Measurements from ENCODE around the gene OCEL1. TPM values are rescaled to one million over a fixed set of nuclear protein-coding genes. Genes with fewer than 3 reads are reported as not detected.
"Not testable (repeated sequence)": the region's sequence is repeated elsewhere in the genome, so short reads cannot be mapped to it uniquely, and the experiment has no call there.

OCEL1 gene
- total RNA-seq, 4 donors from 2014 or later: 2.6 to 7.9 (median 4.0) TPM

DNA sequence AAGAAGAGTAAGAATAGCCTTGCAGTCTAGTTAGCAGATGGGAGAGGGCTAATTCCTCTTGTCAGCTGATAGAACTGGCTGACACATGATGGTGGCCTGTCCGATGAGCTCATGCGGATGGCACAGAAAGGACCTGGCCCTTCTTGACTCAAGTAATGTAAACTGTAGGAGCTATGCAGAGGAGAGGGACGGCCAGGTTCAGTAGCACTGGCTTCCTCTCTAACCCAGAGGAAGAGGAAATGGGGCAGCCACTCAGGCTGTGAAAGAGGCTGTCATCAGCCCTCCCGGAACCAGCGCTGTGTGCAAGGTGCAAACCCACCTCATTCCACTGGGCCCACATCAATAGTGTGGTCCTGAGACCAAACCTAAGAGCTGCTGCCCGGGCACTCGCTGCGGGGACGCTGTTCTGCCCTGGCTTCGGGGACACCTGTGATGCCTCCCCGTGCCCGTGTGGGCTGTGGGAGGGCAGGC, 41.6 kb upstream of the OCEL1 start:
- no peak overlapping the region for H3K4me3 ChIP-seq (ENCODE audit: low read depth, poor library complexity, severe bottlenecking)
- 85 to 91% methylated on average over 12 of the region's 12 CpGs for whole genome bisulfite sequencing, 2 donors
- intact Hi-C loops (cut with DNase I; ENCODE audit: low total_unique reads): no loop called here
- DNase-seq (ENCODE audit: low spot score in 2 of 2): no peak
- no peak for TF ChIP-seq POLR2A (IDR thresholded peaks at IDR 0.05)
- TF ChIP-seq, protein P1, sequence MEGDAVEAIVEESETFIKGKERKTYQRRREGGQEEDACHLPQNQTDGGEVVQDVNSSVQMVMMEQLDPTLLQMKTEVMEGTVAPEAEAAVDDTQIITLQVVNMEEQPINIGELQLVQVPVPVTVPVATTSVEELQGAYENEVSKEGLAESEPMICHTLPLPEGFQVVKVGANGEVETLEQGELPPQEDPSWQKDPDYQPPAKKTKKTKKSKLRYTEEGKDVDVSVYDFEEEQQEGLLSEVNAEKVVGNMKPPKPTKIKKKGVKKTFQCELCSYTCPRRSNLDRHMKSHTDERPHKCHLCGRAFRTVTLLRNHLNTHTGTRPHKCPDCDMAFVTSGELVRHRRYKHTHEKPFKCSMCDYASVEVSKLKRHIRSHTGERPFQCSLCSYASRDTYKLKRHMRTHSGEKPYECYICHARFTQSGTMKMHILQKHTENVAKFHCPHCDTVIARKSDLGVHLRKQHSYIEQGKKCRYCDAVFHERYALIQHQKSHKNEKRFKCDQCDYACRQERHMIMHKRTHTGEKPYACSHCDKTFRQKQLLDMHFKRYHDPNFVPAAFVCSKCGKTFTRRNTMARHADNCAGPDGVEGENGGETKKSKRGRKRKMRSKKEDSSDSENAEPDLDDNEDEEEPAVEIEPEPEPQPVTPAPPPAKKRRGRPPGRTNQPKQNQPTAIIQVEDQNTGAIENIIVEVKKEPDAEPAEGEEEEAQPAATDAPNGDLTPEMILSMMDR (IDR thresholded peaks at IDR 0.05): no peak

DNA sequence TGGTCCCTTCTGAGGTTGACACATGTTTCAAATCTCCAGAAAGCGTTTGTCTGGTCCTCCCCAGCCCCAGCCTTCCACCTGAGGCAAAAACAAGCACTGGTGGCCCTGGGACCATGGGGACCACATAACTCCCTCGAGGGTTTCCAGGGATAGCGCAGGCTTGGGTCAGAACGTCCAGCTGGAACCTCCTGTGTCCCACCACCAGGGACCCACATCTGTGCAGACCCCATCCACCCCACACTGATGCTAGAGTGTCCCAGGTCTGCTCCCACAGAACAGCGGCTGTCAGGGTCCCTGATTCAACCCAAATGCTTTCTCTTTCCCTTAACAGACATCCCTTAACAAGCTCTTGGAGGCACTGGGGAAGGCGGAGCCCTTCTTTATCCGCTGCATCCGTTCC, 40.4 kb upstream of the OCEL1 start:
- TF ChIP-seq, protein P1 (IDR thresholded peaks at IDR 0.05): no peak
- no peak for TF ChIP-seq POLR2A (IDR thresholded peaks at IDR 0.05)
- WGBS, 2 donors: 88 to 90% methylated on average over 8 of the region's 8 CpGs
- intact Hi-C loops (cut with DNase I; ENCODE audit: low total_unique reads): no loop called here
- no peak overlapping the region for H3K4me3 ChIP-seq (ENCODE audit: low read depth, poor library complexity, severe bottlenecking)
- no peak for DNase-seq (ENCODE audit: low spot score in 2 of 2)

DNA sequence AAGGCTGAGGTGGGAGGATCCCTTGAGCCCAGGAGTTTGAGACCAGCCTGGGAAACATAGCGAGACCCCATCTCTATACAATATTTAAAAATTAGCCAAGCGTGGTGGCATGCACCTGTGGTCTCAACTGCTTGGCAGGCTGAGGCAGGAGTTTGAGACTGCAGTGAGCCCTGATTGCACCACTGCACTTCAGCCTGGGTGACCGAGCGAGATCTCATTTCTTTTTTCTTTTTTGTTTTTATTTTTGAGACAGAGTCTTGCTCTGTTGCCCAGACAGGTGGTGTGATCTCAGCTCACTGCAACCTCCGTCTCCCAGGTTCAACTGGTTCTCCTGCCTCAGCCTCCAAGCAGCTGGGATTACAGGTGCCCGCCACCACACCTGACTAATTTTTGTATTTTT, 34.3 kb upstream of the OCEL1 start:
- DNase-seq (ENCODE audit: low spot score in 2 of 2); H3K4me3 ChIP-seq (ENCODE audit: low read depth, poor library complexity, severe bottlenecking): not testable (repeated sequence)
- WGBS, 2 donors: 81 to 97% methylated on average over 6 of the region's 6 CpGs
- intact Hi-C loops (cut with DNase I; ENCODE audit: low total_unique reads): loop anchor here (10.0 kb wide), 1 partner anchor 427 kb away; no protein-coding TSS in a partner anchor

DNA sequence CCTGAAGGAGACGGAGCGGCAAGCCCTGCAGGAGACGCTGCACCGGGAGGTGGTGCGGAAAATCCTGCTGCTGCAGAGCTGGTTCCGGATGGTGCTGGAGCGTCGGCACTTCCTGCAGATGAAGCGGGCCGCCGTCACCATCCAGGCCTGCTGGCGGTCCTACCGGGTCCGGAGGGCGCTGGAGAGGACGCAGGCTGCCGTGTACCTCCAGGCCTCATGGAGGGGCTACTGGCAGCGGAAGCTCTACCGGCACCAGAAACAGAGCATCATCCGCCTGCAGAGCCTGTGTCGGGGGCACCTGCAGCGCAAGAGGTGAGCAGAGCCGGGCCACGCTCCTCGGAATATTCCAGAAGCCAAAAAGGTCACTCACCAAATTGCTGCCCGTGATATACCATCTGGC, 33.3 kb upstream of the OCEL1 start:
- 96 to 98% methylated on average over 19 to 23 of the region's 26 CpGs for WGBS, 2 donors
- intact Hi-C loops (cut with DNase I; ENCODE audit: low total_unique reads): loop anchor here (10.0 kb wide), 1 partner anchor 428 kb away; no protein-coding TSS in a partner anchor
- TF ChIP-seq, protein P1 (IDR thresholded peaks at IDR 0.05): no peak
- TF ChIP-seq POLR2A (IDR thresholded peaks at IDR 0.05): no peak
- no peak overlapping the region for H3K4me3 ChIP-seq (ENCODE audit: low read depth, poor library complexity, severe bottlenecking)
- DNase-seq (ENCODE audit: low spot score in 2 of 2): no peak

DNA sequence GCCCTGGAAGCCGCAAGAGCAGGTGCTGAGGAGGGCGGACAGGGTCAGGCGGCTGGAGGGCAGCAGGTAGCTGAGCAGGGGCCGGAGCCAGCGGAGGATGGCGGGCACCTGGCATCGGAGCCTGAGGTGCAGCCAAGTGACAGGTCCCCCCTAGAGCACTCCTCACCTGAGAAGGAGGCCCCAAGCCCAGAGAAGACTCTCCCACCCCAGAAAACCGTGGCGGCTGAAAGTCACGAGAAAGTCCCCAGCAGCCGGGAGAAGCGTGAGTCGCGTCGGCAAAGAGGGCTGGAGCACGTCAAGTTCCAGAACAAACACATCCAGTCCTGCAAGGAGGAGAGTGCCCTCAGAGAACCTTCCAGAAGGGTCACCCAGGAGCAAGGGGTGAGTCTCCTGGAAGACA, 31.4 kb upstream of the OCEL1 start:
- 94% methylated on average over 16 of the region's 16 CpGs for WGBS, 2 donors
- intact Hi-C loops (cut with DNase I; ENCODE audit: low total_unique reads): loop anchor here (10.0 kb wide), 1 partner anchor 430 kb away; no protein-coding TSS in a partner anchor
- no peak overlapping the region for H3K4me3 ChIP-seq (ENCODE audit: low read depth, poor library complexity, severe bottlenecking)

DNA sequence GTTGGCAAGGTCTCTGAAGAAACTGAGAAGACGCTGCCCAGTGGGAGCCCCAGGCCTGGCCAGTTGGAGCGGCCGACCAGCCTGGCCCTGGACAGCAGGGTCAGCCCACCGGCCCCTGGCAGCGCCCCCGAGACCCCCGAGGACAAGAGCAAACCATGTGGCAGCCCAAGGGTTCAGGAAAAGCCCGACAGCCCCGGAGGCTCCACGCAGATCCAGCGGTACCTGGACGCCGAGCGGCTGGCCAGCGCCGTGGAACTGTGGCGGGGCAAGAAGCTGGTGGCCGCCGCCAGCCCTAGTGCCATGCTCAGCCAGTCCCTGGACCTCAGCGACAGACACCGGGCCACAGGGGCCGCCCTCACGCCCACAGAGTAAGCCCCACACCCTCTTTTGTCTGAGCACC, 30.9 kb upstream of the OCEL1 start:
- DNase-seq (ENCODE audit: low spot score in 2 of 2): no peak
- 96 to 97% methylated on average over 10 to 22 of the region's 23 CpGs for WGBS, 2 donors
- intact Hi-C loops (cut with DNase I; ENCODE audit: low total_unique reads): loop anchor here (10.0 kb wide), 1 partner anchor 430 kb away; no protein-coding TSS in a partner anchor
- TF ChIP-seq POLR2A (IDR thresholded peaks at IDR 0.05): no peak
- H3K4me3 ChIP-seq (ENCODE audit: low read depth, poor library complexity, severe bottlenecking): no peak overlapping the region

More for the DNA sequence above, 31.4 kb upstream of the OCEL1 start:
- no peak for TF ChIP-seq POLR2A (IDR thresholded peaks at IDR 0.05)
- TF ChIP-seq, protein P1 (IDR thresholded peaks at IDR 0.05): no peak
- no peak for DNase-seq (ENCODE audit: low spot score in 2 of 2)

DNA sequence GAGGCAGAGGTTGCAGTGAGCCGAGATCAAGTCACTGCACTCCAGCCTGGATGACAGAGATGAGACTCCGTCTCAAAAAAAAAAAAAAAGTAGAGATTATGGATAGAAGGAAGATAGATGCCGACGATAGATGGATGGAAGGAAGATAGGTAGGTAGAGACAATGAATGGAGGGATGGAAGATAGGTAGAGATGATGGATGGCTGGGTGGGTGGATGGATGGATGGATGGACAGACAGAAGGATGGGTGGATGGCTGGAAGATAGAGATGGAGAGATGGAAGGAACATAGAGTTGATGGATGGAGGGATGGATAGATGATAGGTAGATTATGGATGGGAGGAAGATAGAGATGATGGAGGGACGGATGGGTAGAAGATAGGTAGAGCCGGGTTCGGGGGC, 29.4 kb upstream of the OCEL1 start:
- no peak for TF ChIP-seq POLR2A (IDR thresholded peaks at IDR 0.05)
- TF ChIP-seq, protein P1 (IDR thresholded peaks at IDR 0.05): no peak
- WGBS, 2 donors: 97 to 98% methylated on average over 7 of the region's 7 CpGs
- H3K4me3 ChIP-seq (ENCODE audit: low read depth, poor library complexity, severe bottlenecking): no peak overlapping the region
- intact Hi-C loops (cut with DNase I; ENCODE audit: low total_unique reads): loop anchor here (10.0 kb wide), 1 partner anchor 432 kb away; no protein-coding TSS in a partner anchor
- DNase-seq (ENCODE audit: low spot score in 2 of 2): no peak

Data from lower leg skin (tissue), 4 donors.